ENCODE data around the gene CORO1C.
"Not testable (repeated sequence)": the region's sequence is repeated elsewhere in the genome, so short reads cannot be mapped to it uniquely, and the experiment has no call there.

CORO1C gene

DNA sequence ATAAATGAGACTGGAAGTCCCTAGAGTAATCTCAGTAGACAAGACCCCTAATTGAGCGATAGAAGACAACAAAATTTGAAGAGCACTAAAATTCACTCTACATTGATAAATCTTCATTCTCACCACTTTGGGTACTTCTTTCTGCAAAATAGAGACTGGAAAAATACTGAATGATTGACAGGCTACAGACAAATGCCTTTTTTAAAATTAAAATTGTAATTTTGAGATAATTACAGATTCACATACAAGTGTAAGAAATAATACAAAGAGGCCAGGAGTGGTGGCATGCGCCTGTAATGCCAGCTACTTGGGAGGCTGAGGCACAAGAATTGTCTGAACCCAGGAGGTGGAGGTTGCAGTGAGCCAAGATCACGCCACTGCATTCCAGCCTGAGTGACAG is 4.5 kb upstream of the CORO1C start:
- Histone ChIP-seq H2BK120ac (ENCODE audit: insufficient read depth, low read length, poor library complexity) (no peak overlapping the region), H4K8ac (ENCODE audit: low read depth, low read length) (no peak overlapping the region), H3K4me3 (ENCODE audit: low read depth, low read length) (no peak overlapping the region), H3K9ac (ENCODE audit: low read length) (no peak overlapping the region), H2BK5ac (ENCODE audit: low read depth, low read length, poor library complexity) (no peak overlapping the region), H3K27me3 (ENCODE audit: insufficient read depth, low read length) (no peaks in the 10 kb centered on the region), H3K4me2 (ENCODE audit: low read length) (no peak overlapping the region), H3K18ac (ENCODE audit: low read length) (no peak overlapping the region), H3K9me3 (ENCODE audit: insufficient read depth, low read depth, low read length) (no peaks in the 10 kb centered on the region), H3K4ac (ENCODE audit: low read depth, low read length) (no peak overlapping the region), H3K36me3 (ENCODE audit: control insufficient read depth in 1 of 2, insufficient read depth in 2 of 2, low read length in 2 of 2) (no peaks in the 10 kb centered on the region), H3K23ac (ENCODE audit: low read length) (no peak overlapping the region), H3K14ac (ENCODE audit: low read length) (no peak overlapping the region), H3K79me1 (ENCODE audit: low read length) (peaks cover 13% of the 10 kb centered on the region), H3K4me1 (ENCODE audit: control insufficient read depth in 1 of 2, insufficient read depth in 2 of 2, low read length in 2 of 2) (peaks cover 0 to 9% of the 10 kb centered on the region in 2 experiments), H2AK5ac (ENCODE audit: low read length) (no peak overlapping the region), H3K27ac (ENCODE audit: low read depth, low read length) (no peak overlapping the region), H4K12ac (ENCODE audit: low read depth, low read length) (no peak overlapping the region), H2AFZ (ENCODE audit: insufficient read depth, low read length, poor library complexity) (no peak overlapping the region), H4K91ac (ENCODE audit: low read depth, low read length) (no peak overlapping the region), H2BK12ac (ENCODE audit: low read length) (no peak overlapping the region), H3K79me2 (ENCODE audit: control insufficient read depth, insufficient read depth, low read length, poor library complexity) (peaks cover 6% of the 10 kb centered on the region)
- WGBS (ENCODE audit: extremely low coverage, insufficient coverage, insufficient read length) = no CpG with 5 or more reads among the region's 3 CpGs
- DNase-seq = no peak

DNA sequence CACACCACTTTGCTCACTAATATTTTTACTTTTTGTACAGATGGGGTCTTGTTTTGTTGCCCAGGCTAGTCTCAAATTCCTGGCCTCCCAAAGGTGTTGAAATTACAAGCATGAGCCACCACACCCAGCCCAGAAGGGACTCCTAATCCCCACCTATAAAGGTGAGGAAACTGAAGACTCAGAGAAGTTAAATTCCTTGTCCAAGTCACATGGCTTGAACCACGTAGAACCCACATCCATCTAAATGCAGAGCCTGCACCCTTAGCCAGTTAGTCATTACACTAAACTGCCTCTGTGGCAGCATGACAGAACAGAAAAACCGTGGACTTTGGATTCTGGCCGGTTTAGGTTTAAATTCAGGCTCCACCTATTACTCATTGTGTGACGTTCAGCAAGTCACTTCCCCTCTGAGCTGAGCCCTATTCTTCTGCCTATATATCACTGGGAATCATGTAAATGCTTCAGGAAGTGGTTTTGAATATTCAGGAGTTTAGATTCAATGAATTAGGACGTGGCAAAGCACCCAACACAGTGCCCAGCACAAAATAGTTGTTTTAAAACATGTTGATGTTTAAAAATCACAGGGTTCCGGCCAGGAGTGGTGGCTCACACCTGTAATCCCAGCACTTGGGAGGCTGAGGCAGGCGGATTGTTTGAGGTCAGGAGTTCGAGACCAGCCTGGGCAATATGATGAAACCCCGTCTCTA is 3.0 kb upstream of the CORO1C start:
- no peak overlapping the region for H3K9ac ChIP-seq (ENCODE audit: low read length)
- no peak overlapping the region for H3K4me3 ChIP-seq (ENCODE audit: low read depth, low read length)
- H3K14ac ChIP-seq (ENCODE audit: low read length) = no peak overlapping the region
- no peak overlapping the region for H3K23ac ChIP-seq (ENCODE audit: low read length)
- peak overlapping the region; percentile 12 for H3K27ac ChIP-seq (ENCODE audit: low read depth, low read length)
- no peak overlapping the region for H2BK5ac ChIP-seq (ENCODE audit: low read depth, low read length, poor library complexity)
- no peak overlapping the region for H4K12ac ChIP-seq (ENCODE audit: low read depth, low read length)
- peaks cover 0 to 9% of the 10 kb centered on the region in 2 experiments for H3K4me1 ChIP-seq (ENCODE audit: control insufficient read depth in 1 of 2, insufficient read depth in 2 of 2, low read length in 2 of 2)
- H3K9me3 ChIP-seq (ENCODE audit: insufficient read depth, low read depth, low read length) = no peaks in the 10 kb centered on the region
- no peaks in the 10 kb centered on the region for H3K36me3 ChIP-seq (ENCODE audit: control insufficient read depth in 1 of 2, insufficient read depth in 2 of 2, low read length in 2 of 2)
- no peak overlapping the region for H3K4ac ChIP-seq (ENCODE audit: low read depth, low read length)
- no peak overlapping the region for H2BK12ac ChIP-seq (ENCODE audit: low read length)
- no peak overlapping the region for H4K8ac ChIP-seq (ENCODE audit: low read depth, low read length)
- H2BK120ac ChIP-seq (ENCODE audit: insufficient read depth, low read length, poor library complexity) = no peak overlapping the region
- H4K91ac ChIP-seq (ENCODE audit: low read depth, low read length) = no peak overlapping the region
- DNase-seq = peak; percentile 96 to 99
- no peak overlapping the region for H3K18ac ChIP-seq (ENCODE audit: low read length)
- no peaks in the 10 kb centered on the region for H3K27me3 ChIP-seq (ENCODE audit: insufficient read depth, low read length)
- peaks cover 13% of the 10 kb centered on the region for H3K79me2 ChIP-seq (ENCODE audit: control insufficient read depth, insufficient read depth, low read length, poor library complexity)
- WGBS (ENCODE audit: extremely low coverage, insufficient coverage, insufficient read length) = no CpG with 5 or more reads among the region's 9 CpGs
- H2AFZ ChIP-seq (ENCODE audit: insufficient read depth, low read length, poor library complexity) = no peak overlapping the region
- H3K4me2 ChIP-seq (ENCODE audit: low read length) = no peak overlapping the region
- no peak overlapping the region for H2AK5ac ChIP-seq (ENCODE audit: low read length)
- peaks cover 20% of the 10 kb centered on the region for H3K79me1 ChIP-seq (ENCODE audit: low read length)

DNA sequence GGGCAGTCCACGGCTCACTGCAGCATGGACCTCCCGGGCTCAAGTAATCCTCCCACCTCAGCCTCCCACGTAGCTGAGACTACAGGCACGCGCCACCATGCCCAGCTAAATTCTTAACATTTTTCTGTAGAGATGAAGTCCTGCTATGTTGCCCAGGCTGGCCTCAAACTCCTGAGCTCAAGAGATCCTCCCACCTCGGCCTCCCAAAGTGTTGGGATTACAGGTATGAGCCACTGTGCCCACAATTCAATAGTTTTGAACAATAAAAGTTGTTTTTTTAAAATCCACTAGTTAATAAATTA is 1.9 kb upstream of the CORO1C start:
- H3K27me3 ChIP-seq (ENCODE audit: insufficient read depth, low read length); H3K36me3 ChIP-seq (ENCODE audit: control insufficient read depth in 1 of 2, insufficient read depth in 2 of 2, low read length in 2 of 2); H3K27ac ChIP-seq (ENCODE audit: low read depth, low read length); H3K4me3 ChIP-seq (ENCODE audit: low read depth, low read length); H2BK5ac ChIP-seq (ENCODE audit: low read depth, low read length, poor library complexity); H3K9ac ChIP-seq (ENCODE audit: low read length); H4K12ac ChIP-seq (ENCODE audit: low read depth, low read length); H3K23ac ChIP-seq (ENCODE audit: low read length); H2AK5ac ChIP-seq (ENCODE audit: low read length); H2AFZ ChIP-seq (ENCODE audit: insufficient read depth, low read length, poor library complexity); H3K4me2 ChIP-seq (ENCODE audit: low read length); H3K18ac ChIP-seq (ENCODE audit: low read length); H3K4ac ChIP-seq (ENCODE audit: low read depth, low read length); H3K4me1 ChIP-seq (ENCODE audit: control insufficient read depth in 1 of 2, insufficient read depth in 2 of 2, low read length in 2 of 2); H3K14ac ChIP-seq (ENCODE audit: low read length); H3K9me3 ChIP-seq (ENCODE audit: insufficient read depth, low read depth, low read length): not testable (repeated sequence)
- no CpG with 5 or more reads among the region's 6 CpGs for WGBS (ENCODE audit: extremely low coverage, insufficient coverage, insufficient read length)
- peak overlapping the region; percentile 42 for H4K8ac ChIP-seq (ENCODE audit: low read depth, low read length)
- peaks cover 13% of the 10 kb centered on the region for H3K79me2 ChIP-seq (ENCODE audit: control insufficient read depth, insufficient read depth, low read length, poor library complexity)
- H2BK12ac ChIP-seq (ENCODE audit: low read length) = peak overlapping the region; percentile 93
- peak overlapping the region; percentile 35 for H4K91ac ChIP-seq (ENCODE audit: low read depth, low read length)
- H2BK120ac ChIP-seq (ENCODE audit: insufficient read depth, low read length, poor library complexity) = peak overlapping the region; percentile 17
- H3K79me1 ChIP-seq (ENCODE audit: low read length) = peaks cover 20% of the 10 kb centered on the region
- peak; percentile 86 to 87 for DNase-seq

DNA sequence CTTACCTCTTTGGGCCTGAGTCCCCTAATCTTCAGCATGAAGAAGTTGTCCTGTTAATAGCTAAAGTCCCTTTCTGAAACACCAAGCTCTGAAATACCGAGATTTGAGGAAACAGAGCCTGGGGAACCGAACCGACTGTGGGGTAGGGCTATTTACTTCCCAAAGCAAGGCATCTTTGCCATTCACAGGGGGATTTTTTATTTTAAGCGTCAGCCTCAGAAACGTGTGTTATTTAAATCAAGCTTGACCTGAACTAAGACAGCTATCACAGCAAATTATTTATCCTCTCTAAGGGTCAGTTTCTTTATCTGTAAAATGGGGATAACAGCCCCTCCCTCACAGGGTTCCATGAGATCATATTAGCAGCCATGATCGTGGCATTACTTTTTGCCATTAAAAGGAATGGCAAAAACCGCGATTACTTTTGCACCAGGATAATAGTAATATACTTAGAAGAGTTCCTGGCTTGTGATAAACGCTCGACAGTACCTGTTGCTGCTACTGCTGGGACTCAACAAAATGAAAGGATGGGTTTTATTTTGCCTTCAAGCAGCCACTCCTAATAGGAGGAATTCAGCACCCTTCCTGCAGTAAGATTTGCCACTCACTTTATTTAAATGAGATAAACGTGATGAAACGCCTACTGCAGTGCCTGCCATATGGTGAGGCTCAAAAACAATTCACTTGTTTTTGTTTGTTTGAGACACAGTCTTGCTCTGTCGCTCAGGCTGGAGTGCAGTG is 1.3 kb upstream of the CORO1C start:
- peaks cover 0 to 6% of the 10 kb centered on the region in 2 experiments for H3K4me1 ChIP-seq (ENCODE audit: control insufficient read depth in 1 of 2, insufficient read depth in 2 of 2, low read length in 2 of 2)
- peak overlapping the region; percentile 69 for H4K91ac ChIP-seq (ENCODE audit: low read depth, low read length)
- H3K79me2 ChIP-seq (ENCODE audit: control insufficient read depth, insufficient read depth, low read length, poor library complexity) = peaks cover 13% of the 10 kb centered on the region
- H3K27ac ChIP-seq (ENCODE audit: low read depth, low read length) = peak overlapping the region; percentile 8
- H3K27me3 ChIP-seq (ENCODE audit: insufficient read depth, low read length) = no peaks in the 10 kb centered on the region
- H3K18ac ChIP-seq (ENCODE audit: low read length) = no peak overlapping the region
- no peaks in the 10 kb centered on the region for H3K9me3 ChIP-seq (ENCODE audit: insufficient read depth, low read depth, low read length)
- H4K12ac ChIP-seq (ENCODE audit: low read depth, low read length) = peak overlapping the region; percentile 37
- H4K8ac ChIP-seq (ENCODE audit: low read depth, low read length) = peak overlapping the region; percentile 84
- peak overlapping the region; percentile 52 for H2BK5ac ChIP-seq (ENCODE audit: low read depth, low read length, poor library complexity)
- H3K4me2 ChIP-seq (ENCODE audit: low read length) = peak overlapping the region; percentile 54
- peak overlapping the region; percentile 66 for H2AFZ ChIP-seq (ENCODE audit: insufficient read depth, low read length, poor library complexity)
- no peak overlapping the region for H2AK5ac ChIP-seq (ENCODE audit: low read length)
- peaks cover 20% of the 10 kb centered on the region for H3K79me1 ChIP-seq (ENCODE audit: low read length)
- peak overlapping the region; percentile 86 for H3K14ac ChIP-seq (ENCODE audit: low read length)
- peak overlapping the region; percentile 2 for H3K4ac ChIP-seq (ENCODE audit: low read depth, low read length)
- DNase-seq = no peak
- no CpG with 5 or more reads among the region's 13 CpGs for WGBS (ENCODE audit: extremely low coverage, insufficient coverage, insufficient read length)
- no peak overlapping the region for H3K4me3 ChIP-seq (ENCODE audit: low read depth, low read length)
- no peak overlapping the region for H3K9ac ChIP-seq (ENCODE audit: low read length)
- H3K23ac ChIP-seq (ENCODE audit: low read length) = no peak overlapping the region
- H2BK12ac ChIP-seq (ENCODE audit: low read length) = peak overlapping the region; percentile 93
- H2BK120ac ChIP-seq (ENCODE audit: insufficient read depth, low read length, poor library complexity) = peak overlapping the region; percentile 29
- H3K36me3 ChIP-seq (ENCODE audit: control insufficient read depth in 1 of 2, insufficient read depth in 2 of 2, low read length in 2 of 2) = no peaks in the 10 kb centered on the region
